ENCODE data around the gene SLC10A7.

DNA sequence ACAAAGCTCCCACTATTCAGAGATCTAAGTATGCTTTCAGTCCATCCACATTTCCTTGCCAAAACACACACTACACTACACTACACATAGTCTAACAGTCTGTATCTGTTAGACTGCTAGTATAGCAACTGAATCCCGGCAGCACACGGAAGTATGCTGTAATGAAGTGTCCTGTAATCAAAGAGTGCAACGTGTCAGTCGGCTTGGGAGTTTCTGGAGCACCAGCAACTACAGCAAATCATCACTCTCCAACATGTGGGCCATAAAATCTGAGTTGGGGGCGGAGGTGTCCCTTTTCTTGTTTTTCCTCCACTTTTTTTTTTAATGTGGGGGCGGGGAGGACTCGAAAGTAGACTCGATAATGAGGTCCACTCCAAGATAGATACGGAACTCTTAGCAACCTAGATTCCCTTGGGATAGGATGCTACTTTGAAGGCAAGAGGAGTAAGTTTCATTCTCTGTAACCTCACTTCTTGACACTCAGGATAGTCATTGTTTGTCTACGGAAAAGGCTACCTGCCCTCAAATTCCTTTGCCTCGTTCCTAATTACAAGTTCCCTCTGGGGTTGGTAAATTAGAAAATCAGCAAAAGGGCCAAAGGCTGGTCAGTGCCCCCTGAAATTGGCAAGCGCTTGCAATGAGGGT is 722 bp downstream of the SLC10A7 start:
- peak; percentile 6; the same call in 1 of the 2 replicates for TF ChIP-seq POLR2A (IDR thresholded peaks at IDR 0.05; ENCODE audit: low read depth, low read length)
- TF ChIP-seq, protein P1, sequence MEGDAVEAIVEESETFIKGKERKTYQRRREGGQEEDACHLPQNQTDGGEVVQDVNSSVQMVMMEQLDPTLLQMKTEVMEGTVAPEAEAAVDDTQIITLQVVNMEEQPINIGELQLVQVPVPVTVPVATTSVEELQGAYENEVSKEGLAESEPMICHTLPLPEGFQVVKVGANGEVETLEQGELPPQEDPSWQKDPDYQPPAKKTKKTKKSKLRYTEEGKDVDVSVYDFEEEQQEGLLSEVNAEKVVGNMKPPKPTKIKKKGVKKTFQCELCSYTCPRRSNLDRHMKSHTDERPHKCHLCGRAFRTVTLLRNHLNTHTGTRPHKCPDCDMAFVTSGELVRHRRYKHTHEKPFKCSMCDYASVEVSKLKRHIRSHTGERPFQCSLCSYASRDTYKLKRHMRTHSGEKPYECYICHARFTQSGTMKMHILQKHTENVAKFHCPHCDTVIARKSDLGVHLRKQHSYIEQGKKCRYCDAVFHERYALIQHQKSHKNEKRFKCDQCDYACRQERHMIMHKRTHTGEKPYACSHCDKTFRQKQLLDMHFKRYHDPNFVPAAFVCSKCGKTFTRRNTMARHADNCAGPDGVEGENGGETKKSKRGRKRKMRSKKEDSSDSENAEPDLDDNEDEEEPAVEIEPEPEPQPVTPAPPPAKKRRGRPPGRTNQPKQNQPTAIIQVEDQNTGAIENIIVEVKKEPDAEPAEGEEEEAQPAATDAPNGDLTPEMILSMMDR (conservative IDR thresholded peaks at IDR 0.05; ENCODE audit: low read depth, low read length) = no peak
- TF ChIP-seq CEBPB (IDR thresholded peaks at IDR 0.05; ENCODE audit: low read depth, low read length) = no peak
- no peak for TF ChIP-seq MAZ (IDR thresholded peaks at IDR 0.05; ENCODE audit: borderline replicate concordance, low read depth, low read length)
- TF ChIP-seq RCOR1 (IDR thresholded peaks at IDR 0.05; ENCODE audit: insufficient replicate concordance, low read length) = no peak
- no peak for TF ChIP-seq MAFK (IDR thresholded peaks at IDR 0.05; ENCODE audit: low read depth, low read length)
- TF ChIP-seq FOS (IDR thresholded peaks at IDR 0.05; ENCODE audit: low read depth, low read length) = no peak
- no peak for TF ChIP-seq MXI1 (IDR thresholded peaks at IDR 0.05; ENCODE audit: borderline replicate concordance, low read depth, low read length)
